ENCODE data around the gene PDE4B.

Gene PDE4B

DNA sequence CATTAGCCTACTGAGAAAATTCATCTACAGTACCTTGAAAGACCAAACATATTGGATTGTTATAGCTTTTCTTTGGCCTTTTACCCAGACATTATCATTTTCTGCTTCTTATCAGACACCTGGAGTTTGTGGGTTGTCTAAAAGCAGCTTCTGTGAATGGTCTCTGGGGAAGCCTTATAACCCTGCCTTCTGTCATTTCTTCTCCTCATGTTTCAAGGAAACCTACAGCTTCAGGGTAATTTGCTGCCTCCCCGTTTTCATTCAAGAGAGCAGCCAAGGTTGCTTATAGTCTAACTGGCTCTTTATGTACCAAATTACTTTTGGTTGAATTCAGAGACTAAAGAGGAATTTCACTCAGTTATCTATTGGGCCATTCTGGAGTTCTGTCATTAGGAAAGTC is 453.0 kb downstream of the PDE4B start:
- no peak for DNase-seq

DNA sequence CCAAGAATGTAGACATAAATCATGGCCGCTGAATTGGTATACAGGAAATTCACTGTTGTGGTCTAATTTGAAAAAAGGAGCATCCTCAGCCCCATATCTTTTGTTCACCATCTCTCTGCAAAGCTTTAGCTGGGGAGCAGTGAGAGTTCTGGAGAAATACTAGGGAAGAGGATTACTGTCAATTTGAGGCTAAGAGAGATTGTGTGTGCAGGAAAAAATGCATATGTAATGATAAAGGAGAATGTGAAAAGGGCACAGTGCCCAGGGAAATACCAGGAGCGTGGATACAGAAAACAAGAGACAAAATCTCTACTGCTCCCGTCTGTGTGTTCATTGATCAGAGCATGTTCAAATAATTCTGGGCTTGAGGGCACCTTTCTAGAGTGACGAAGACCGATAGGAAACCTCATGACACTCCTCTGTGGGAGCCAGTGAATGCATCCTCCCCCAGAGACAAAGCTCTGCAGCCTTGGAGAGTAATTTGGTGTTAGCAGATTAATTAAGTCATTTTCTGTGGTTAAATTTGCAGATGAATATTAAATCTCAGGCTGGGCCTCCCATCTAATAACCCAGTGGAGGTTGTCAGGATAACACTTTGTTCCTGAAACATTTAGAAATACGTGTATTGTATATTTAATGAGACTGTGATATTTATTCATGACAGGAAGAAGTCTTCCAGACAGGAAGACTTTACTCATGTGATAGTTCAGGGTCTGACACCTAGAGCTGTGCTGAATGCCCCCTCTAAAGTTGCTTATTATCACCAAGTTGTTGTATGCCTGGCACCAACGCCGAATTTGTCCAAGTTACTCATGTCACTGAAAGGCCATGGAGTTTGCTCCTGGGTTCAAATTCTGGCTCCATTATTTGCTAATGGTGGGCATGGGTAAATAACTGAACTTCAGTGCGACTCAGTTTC is 453.9 kb downstream of the PDE4B start:
- DNase-seq: peak; percentile 28

DNA sequence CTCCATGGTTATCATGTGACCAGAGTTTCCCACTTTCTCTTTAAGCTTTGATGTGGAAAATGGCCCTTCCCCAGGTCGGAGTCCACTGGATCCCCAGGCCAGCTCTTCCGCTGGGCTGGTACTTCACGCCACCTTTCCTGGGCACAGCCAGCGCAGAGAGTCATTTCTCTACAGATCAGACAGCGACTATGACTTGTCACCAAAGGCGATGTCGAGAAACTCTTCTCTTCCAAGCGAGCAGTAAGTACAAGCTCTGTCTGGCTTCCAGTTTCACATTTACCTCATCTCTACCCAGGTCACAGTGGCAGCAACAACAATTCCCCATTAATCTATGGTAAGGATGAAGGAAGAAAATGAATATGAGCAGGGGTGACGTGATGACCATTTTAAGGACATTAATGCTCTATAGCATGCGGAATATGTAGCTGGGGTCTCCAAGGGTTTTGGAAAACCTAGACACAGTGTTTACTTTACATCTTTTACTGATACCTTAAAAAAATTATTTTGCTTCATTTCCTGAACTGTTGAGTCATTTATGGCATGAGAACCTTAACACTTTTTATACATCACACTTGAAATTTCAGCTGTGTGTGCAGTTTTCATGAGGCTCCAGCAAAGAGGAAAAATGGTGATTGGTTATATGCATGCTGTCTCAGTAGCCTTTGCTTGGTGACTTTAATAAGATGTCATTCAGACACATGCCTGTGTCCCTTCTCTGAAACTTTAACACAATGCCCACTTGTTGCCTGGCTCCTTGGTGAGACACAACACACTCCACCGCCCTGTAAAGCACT is 454.9 kb downstream of the PDE4B start:
- DNase-seq: peak; percentile 69

DNA sequence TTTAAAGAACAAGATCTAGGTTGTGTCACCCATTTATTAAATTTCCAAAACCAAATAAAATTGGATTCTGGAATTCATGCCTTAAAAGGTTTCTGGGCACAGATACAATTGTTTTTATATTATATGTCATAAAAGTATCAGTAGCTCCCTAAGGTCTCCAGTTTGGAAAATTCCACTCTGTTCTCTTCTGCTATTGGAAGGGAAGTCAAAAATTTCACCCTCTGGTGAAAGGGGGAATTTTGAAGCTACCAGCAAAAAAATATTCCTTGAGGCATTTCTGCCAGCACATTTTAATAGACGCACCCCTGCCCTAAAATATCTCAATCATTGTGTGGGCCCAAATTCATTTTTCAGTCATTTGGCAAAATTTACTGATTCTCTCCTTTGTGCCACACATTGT is 455.6 kb downstream of the PDE4B start:
- DNase-seq: no peak

DNA sequence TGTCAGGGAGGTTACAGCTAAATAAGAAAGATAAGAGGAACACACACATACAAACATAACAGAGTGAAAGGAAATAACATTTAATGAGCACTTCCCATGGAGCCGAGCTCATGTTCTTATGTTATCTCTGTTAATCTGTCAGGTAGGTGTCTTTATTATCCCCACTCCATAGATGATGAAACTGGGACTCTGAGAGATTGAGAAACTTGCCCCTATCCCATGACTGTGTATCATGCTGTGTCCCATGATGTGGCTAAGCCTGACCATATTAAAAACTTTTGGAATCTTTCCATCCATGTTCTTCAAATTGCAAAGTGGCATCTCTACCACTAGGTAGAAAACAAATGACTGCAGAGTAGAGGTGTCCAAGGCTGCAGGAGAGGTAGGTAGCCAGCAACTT is 456.1 kb downstream of the PDE4B start:
- DNase-seq: no peak

DNA sequence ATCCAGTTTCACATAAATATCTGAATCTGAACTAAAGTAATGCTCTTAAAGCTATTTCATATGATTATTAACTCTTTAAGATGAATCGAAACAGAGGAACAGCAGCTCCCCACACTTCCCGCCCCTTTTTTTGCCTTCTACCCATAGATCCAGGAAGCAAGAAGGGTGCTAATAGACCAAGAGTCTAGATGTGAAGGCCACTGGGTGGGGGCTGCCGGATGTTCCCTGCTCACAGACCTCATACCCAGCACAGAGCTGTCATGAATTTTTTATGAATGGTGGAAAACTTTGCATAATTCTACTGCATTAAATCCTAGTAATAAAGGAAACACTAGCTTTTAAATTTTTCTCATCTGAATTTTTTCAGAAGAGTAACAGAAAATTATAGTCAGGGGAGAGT is 457.4 kb downstream of the PDE4B start:
- no peak for DNase-seq

DNA sequence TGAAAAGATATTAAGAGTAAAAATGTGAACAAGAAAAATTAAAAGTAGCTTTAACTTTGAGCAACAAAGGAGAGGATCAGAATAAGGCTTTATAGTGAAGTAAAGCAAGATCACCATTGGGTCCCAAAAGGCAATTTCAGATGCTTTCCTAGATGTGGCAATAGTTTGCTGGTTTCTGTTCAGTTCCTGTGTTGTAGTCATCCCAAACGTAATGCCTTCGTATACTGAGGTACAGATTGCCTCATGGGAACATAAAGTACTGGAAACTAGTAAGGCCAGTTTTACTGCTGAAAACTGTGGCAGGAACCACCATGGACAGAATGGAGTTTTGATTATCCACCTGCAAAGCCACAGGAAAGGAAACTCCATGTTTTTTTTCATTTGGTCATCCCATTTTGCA is 457.8 kb downstream of the PDE4B start:
- DNase-seq: no peak

DNA sequence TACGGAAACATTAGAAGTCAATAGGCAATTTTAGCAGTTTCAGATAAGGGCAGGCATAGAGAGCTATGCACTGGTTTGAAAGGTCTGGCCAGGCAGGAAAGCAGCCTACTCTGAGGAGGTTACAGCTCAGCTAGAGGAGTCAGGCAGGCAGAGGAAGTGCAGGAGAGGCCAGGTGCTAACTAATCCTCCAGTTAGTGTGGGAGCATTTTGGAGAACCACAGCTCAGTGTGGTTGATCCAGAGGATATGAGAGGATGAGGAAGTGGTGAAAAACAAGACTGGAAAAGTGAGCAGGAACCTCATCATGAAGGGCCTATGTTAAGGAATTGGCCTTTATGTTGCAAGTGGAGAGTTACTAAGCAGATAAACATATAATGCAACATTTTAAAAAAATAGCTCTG is 458.9 kb downstream of the PDE4B start:
- DNase-seq: no peak

DNA sequence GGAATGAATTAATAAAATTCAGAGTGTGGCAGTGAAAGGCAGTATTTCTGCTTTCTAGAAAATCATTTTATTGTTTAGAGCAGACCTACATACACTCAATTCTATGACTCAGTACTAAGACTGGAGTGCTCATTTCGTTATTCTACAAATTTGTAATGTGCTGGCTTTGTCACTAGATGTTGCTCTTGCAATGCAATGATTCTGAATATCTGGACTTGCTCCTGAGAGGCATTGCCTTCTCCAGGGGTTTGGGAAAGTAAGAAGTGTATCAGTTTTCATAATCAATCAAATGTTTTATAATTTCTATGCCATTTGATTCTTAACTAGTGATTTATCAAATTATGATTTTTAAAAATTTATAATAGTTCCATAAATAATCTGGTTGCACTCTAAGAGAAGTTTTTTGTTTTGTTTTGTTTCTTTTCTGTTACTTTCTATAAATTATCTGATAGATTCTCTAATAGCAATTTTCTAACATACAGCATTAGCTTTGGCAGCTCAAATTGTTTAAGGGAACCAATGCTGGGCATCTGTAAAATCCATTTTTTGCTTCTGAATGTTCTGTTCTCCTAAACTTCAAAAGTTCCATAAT is 460.7 kb downstream of the PDE4B start:
- DNase-seq: no peak

DNA sequence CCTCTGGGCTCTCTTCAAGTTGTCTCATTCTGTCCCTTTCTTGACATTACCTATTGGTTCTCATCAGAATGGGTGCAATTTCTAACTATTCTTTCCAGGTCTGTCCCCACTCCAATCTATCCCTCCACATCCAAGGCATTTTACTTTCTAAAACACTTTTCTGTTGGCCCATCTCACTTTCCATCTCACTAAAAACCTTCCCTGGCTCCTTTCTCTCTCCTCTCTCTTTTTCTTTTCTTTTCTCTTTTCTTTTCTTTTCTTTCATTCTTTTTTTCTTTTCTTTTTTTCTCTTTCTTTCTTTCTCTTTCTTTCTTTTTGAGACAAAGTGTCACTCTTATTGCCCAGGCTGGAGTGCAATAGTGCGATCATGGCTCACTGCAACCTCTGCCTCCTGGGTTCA is 462.1 kb downstream of the PDE4B start:
- no peak for DNase-seq

DNA sequence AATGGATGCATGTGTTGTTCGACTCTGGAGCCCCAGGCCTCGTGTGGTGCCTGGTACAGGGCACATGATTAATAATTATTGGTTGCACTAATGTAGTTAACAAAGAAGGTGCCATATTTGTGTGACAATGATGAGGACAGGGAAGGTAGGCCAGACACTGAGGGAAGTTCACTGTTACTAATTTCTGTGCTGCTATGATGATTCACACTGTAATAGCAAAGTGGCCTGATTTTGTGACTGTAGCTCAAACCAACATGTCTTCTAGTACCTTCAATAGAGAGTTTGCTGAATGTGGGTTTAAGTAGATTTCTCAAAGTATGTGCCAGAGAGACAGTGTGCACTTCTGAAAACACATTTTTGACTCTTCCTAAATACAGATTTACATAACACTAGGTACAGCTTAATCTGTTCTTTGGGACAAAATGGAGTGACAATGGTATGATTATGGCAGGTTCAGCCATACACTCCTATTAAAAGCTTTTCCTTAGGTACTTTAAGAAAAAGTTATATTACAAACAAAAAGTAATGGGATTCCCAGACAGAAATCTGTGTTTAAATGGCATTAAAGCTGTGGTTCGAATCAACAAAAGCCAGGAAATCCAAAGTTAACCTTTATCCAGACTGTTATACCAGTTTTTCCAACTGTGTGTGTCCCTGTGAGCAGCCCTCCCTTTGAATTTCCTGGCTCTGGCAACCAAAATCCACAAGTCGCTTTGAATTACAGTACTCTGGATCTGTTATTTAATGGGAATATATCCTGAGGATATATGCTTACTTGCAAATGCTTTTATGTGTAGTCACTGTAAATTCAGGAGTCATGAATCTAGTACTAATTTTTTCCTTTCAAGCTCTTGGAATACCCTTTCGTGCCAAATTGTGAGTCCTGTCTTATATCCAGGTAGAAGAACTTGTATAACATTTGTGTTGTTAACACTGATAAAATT is 464.2 kb downstream of the PDE4B start:
- no peak for DNase-seq

DNA sequence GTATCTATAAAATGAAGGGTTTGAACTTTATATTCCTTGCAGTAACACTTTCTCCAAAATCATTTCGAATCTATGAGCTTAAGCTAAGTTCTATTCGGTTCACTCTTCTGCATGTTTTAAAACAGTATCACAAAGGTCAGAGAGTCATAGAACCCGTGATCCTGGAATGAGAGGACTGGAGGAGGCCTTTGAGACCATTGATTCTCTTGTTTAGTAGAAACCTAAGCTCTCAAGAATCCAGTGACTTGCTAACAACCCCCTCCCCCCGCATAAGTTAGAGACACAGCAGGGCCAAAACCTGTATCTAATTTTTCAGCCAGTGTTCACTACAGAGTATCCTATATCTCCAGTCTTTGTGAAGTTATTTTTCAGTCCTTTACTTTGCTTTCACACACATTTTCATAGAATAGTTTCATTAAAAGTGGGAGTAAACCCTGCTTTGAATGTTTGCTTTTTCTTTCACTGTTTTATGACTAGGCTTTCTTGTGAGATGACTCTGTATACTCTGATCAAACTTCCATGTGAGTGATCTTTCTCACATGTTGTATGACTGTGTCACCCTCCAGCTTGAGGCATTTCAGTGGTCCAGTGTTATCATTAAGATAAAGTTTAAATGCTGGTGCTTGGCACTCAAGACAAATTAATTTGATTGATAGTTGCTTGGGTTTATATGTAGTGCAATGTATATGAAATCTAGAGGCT is 465.9 kb downstream of the PDE4B start:
- no peak for DNase-seq

DNA sequence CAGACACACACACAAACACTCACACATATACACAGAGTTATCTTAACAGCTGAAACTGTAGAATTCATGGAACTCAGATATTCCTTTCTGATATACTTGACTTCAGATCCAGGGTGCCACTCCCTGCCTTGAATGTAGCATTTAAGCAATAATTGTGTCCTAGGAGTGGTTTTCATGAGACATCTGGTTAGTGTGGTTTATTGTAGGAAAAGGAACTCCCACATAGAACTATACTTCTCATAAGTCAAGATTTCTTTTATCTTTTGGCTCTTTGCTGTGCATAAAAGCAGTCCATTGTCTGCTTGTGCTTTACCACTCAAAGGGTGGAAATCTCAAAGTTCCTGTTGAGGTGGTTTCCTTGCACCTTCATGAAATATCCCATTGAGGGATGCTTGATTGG is 468.7 kb downstream of the PDE4B start:
- DNase-seq: no peak

DNA sequence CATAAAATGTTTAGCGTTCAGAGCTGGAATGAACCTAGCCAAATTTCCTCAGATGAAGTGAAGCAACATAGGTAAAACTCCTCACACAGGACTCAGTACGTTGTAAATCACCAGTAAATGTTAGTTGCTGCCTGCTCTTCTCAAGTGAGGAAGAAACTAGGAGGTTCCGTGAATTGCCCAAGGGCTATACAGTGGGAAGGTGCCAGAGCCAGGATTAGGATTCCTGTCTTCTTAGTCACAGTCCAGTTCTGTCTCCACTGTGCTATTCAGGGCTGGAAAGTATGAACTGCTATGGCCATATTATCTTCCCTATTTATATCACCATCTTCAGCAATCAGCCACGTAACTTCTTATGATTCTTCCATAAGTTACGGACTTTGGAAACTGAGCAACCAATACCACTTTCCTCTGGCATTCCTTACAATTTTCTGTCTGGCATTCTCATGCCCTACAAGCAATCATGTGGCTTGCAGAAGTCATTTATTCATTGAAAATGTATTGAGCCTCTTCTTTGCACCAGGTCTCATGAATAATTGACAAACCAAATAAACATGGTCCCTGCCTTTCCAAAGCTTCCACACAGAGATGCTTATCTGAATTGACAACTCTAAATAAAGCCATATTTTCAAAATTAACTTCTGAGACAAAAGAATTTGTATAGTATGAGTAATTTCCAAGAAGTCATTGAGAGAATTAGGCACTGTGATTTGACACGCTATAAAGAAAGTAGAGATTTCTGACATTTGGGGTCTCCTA is 469.7 kb downstream of the PDE4B start:
- no peak for DNase-seq

DNA sequence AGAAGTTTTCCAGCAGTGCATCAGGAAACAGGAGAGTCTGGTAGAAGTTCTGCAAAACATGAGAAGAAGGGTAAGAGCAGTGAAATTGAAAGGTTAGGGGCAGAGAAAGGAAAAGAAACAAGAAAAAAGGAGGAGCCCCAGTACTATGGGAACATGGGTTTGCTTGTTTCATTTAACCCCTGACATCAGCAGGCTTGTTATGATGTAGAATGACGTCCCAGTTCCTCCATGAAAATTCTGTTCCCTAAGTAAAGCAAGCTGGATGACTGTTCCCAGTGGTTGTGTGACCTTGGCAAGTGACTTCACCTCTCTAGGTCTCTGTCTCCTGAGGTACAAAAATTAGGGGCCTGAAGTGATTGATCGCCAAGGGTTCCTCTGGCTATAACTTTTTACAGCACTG is 472.6 kb downstream of the PDE4B start:
- no peak for DNase-seq

DNA sequence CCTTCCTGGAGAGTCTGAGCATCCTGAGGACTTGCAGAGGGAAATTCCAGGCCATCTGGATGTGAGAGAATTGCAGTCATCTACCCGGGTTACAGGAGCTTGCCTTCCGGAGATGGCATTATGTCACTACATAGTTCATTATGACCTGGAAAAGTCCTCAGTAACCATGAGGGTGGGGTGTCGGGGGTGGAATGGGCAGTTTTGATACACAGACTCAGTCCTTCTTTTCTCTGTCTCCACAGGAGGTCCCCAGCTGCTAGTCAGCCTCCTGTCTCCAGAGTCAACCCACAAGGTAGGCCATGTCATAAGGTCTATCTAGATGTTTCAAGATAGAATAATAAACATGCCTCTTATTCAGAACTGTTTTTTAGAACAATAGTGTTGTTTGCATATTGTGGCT is 473.1 kb downstream of the PDE4B start:
- DNase-seq: no peak

DNA sequence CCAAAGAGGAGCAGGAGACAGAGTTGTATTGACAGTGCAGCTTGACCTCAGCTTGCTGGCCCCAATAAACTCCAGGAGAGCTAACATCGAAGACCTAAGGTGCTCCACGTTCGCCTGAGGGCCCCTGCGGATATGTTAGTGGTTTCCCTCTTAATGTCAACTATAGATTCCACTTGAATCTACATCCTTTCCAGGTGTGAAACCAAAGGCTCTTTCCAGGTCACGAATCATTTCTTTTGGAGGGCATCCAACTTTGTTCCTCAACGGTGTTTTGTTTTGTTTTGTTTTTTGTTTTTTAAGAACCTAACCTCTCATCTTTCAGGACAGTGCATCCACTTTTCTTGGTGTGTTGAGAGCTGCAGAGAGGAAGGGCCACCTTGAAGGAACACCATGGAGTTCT is 473.7 kb downstream of the PDE4B start:
- DNase-seq: no peak

DNA sequence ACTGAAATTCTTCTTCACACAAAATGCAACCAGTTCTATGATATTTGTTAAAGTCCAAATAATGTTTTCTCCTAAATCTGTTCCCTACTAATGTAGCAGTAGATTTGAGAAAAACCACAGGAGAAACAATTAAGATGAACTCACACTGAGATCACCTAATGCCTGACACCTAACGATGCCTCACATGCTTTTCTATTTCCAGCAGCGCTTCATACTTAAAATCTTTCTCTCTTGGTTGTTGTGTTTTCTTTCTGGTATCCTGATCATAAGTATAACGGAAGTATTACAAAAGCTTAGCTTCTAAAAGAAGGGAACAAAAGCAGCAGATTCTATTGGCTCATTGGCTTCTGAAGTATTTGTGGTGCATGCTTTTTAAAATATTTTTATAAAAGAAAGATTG is 474.1 kb downstream of the PDE4B start:
- DNase-seq: no peak

DNA sequence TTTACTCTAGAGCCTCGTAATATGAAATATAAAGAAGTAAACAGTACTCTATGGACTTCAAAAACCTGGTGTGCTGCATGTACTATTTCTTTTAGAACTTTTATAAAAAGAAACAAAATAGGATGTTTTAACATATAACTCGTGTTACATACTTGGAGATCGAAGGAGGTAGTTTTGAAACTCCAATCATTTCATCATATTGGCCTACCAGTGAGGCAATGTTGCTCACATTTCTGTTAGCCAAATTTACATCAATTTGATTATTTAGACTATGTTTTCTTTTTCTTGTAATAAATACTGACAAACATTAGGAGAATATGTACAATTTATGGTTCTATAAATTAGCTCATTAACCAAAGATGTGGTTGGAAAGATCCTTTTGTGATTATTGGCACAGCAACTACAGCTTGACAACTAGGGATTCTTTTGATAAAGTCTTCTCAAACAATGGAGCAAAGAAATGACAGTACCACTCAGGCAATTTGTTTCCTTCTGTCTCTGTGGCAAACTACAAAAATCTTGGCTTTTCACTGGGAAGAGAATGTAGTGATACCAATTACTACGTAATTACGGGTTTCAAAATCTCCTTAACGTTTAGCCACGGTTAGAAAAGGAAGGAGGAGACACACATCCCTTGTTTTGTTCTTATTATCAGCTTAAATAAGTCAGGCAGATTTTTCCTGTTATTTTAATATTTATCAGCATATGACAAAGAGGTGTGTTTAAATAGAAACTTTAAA is 474.7 kb downstream of the PDE4B start:
- DNase-seq: no peak

DNA sequence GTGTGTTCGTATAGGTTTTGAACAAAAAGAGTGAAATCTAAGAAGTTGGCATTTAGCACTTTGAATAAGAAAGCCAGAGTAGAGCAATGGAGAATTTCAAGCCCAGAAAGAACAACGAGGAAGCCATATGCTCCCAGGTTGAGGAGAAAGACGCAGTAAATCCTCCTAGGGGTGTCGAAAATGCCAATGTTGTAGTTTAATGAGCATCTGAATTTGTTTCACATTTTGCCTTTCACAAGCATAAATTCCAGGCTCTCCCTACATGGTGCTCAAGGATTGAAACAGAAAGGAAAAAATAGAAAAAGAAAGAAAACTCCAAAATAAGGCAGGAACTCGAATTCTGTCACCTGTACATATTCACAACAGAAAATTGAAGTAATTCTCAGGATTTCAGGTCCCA is 476.5 kb downstream of the PDE4B start:
- no peak for DNase-seq
